HG03565 (cell line): ENCODE data around the gene PFDN6.
A peak's percentile ranks its signal among the peaks of the same experiment; 100 is the strongest.

Source experiments
- ATAC-seq: cut with Tn5 transposase; IDR thresholded peaks from one replicate; pipeline ENCODE4 v1.9.1; 2021; ENCODE audit warnings: mild to moderate bottlenecking, moderate library complexity; ENCODE audit not compliant: unreplicated experiment

The PFDN6 gene

DNA sequence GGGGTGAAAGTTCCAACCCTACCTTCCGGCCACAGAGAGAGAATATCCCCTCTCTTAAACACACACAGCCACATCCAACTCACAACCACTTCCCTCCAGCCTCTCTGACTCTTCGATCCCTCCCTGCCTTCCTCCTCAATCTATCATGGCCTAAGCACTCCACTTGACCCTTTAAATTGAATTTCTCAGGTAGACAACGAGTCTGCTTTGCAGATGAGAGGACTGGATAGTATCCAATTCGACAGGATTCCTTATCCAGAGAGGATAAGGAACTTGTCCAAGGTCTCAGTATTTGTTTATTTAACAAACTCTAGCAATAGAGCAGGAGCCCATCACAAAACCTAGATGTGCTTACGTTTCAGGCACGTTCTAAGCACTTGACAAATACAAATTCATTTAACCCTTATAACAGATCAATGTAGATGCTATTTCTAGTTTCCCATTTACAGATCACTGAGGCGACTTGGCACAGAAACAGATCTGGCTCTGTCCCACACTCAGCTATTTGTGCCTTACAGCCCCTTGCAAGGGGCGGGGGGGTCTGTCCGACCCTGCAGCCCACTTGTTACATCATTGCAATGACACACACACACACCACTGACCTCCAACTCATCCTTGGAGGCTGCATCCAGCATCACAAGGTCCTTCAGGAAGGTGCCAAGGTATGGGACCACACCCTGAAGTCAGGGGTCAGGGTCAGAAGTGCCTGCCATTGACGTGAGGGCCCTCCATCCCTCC lies 4.9 kb downstream of the PFDN6 start:
- ATAC-seq = no peak

DNA sequence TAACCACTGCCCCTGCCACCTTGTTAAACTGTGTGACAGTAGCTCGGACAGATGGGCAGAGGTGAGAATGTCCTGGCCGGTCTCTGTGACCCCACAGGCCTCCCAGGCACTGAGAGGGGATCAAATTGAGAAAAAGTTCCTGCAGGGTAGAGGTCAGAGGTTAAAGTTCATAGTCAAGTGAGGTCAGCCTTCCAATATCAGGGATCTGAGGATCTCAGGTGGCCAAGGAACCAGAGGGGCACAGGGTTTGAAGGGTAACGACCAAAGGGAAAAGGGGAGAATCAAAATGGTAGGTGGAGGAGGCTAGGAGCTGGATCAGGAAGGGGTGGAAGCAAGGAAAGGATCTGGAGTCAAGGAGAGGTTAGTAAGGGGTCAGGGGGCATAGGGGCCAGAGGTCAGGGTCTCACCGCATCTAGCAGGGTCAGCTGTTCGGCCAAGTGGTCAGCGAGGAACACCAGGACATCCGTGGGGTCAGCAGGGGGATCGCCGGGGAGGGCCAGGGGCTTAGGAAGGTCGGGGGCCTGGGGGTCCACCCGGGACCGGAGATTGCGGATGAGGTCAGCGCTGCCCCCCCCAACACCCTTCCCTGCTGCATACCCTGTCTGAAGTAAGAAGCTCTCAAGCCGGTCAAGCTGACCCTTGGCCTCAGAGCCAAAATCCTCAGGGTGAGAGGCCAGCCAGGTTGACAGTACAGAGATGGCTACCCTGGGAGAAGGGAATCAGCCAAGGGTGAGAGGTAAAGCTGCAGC lies 6.4 kb downstream of the PFDN6 start:
- ATAC-seq = no peak

DNA sequence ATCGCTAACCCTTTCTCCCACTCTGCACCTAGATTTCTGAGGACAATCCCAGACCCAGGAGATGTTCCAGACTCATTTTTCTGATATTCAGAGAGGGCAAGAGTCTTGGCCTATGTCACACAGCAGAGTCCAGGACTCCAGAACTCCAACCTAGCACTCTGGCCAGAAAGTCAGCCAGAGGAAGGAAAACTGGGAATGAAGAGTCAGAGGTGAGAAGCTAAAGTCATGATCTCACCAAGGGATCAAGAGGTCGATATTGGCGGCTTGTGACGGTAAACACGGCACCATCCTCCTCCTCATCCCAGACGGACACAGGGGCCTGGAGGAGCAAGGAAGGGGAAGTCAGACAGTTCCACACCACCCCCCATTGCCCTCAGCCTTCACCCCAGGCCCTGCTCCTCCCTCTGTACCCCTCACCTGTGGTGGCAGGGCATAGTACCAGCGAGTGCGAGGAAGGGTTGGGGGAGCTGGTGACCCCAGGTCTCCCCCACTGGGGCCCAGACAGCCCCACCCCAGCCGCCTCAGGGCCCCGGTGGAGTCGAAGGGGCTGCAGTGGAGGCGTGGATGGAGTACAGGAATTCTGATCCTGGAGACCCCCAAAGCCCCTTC lies 7.5 kb downstream of the PFDN6 start:
- ATAC-seq = no peak

DNA sequence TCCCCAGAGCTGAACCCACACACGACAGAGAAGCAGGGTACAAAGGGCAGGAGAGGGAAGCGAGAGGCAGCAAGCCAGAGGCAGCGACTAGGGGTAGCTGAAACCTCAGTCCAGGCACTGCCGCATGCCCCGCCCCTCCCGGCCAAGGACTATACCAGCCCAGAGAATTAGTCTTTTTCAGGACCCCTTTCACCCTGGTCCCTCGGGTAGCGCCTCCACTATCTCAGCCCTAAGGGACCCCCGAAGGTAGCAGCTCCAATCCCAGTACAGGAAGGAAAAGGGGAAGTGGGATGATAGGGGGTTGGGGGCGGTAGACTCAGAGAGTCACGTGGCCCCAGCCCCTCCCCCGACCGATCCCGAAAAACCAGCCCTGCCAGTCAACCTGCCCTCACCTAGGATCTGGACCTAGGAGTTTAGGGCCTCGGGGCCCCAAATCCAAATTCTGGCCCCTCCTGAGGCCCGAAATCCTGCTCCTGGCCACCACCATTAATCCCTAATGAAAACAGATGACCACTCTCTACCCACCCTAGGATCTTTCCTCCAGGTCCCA lies 8.1 kb downstream of the PFDN6 start:
- ATAC-seq = no peak

DNA sequence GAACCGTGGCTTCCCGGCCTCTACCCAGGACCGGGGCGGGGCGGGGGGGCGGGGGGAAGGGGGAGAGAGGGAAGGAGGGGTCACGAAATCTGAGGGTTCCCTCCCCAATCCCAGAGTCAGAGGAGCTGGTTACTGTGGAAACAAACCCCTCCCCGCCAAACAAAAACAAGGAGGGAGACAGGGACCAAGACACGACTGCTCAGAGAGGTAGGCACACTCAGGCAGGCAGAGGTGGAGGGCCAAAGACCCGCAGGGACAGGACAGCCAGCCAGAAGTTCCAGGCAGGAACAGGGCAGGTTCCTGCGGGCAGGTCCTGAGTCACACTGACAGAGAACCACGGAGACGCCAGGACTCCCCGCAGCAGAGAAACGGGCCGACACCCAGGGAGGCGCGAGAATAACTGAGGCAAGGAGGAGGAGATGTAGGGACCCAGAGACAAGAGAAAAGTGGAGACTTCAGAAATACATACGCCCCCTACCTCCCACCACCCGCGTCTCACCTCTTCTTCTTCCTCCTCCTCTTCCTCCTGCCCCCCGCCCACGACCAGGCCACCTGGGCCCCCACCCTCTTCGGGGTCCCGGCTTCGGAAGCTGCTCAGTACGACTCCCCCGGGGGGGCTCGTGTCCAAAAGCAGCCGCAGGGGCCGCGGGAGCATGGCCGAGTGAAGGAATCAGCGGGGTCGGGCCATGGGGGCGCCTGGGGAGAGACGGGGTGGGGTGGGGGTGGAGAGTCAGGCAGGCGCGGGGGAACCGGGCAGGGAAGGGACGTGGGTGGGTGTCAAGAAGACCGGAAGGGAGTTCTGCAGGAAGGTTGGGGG lies 8.8 kb downstream of the PFDN6 start:
- no peak for ATAC-seq

DNA sequence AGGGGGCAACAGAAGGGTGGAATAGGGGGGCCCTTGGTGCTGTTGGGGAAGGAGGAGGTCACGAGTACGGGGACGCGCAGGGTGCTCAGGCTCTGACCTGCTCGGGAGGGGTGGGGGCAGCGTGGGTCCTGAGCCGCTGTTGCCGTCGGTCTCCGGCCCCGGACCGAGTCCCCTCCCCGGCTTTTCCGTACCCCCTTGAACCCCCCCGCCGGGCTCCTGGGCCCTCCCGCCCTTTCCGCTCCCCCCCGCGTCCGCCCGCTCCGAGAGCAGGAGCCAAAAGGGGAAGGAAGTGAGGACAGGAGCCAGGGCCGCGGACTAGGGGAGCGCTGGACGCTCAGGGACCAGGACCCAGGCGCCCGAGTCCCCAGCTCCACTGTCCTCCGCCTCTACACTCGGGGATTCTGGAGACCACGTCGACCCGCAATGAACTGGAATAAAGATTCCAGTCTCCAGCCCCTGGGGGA lies 9.4 kb downstream of the PFDN6 start, which contains the start of gene RGL2:
Gene RGL2 (minus strand): TSS at position 170 of the 464 bp plus-strand sequence. CDS start 332 bp downstream, outside the sequence.
- no peak for ATAC-seq

DNA sequence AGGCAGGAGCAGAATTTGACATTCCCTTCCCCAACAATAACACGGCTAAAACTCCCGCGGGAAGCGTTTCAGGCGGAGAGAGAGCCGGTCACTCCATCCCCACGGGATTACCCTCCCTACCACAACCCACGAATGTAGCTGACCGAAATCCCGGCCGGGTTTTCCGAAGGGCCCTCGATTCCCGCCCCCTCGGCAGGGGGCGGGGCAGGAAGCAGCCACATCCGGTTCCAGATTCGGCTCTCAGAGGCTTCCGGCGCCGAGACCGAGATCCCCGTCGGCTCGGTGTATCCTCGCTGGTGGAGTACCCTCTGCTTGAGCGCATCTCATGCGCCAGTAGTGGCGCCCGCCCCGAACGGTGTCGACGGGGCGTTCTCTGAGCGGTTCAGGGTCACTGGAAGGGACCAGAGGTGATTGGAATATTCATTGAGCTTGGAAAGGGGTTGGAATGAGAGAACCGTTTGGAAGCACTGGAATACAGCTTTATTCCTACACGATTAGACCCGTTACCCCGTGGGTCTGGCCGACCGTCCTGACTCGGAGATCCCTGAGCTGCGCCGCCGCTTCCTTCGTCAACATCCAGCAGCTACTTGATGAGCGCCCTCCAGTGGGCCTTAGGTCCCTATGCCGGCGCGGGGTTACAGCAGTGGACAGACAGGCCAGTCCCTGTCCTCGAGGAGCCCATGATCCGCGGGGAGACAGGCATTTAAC lies 10.0 kb downstream of the PFDN6 start:
- peak; percentile 77 for ATAC-seq

DNA sequence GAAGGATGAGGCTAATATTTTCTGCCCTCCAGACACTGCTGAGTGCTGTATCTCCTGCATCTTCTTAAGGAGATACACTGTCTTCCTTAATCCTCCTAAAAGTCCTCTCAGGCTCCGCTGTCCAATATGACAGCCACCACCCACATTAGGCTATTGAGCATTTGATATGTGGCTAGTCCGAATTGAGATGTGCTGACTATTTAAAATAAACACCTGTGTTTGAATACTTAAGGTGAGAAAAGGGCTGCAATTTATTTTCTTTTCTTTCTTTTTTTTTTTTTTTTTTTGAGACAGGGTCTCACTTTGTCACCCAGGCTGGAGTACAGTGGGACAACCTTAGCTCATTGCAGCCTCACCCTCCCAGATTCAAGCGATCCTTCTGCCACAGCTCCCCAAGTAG lies 12.5 kb downstream of the PFDN6 start:
- ATAC-seq = no peak

DNA sequence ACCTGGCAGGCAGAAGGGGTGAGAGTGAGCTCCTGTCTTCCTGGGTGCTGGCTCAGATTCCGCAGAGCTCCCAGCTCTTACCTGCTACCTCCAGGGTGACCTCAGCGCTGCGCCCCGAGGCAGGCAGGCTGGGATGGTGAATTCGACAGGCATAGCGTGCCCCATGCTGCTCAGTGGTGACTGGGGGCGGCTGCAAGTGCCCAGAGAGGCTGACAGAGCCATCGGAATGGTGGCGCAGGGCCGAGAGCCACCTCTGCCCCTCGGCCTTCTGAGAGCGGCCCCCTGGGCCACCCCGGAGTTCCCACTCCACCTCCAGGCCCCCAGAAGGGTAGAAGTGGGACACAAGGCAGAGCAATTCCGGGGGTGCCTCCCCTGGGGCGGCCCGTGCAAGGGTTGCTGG lies 14.8 kb downstream of the PFDN6 start:
- ATAC-seq = no peak

DNA sequence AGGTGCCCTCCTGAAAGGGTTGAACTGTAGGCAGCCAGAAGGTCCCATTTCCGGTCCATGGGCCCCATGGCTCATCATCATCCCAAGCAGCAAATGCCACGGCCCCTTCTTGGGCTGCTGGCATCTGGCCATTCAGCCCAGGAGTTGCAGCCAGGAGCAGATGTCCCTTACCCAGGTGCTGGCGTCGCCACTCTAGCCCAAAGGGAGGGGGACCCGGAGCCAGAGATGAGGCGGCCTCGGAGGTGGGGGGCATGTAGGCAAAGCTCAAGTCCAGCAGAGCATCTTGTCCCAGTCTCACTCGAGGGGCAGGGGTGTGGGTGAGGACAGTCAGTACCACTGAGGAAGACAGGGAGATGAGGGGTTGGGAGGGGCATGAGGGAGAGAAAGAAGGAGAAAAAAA lies 15.7 kb downstream of the PFDN6 start:
- ATAC-seq = no peak

DNA sequence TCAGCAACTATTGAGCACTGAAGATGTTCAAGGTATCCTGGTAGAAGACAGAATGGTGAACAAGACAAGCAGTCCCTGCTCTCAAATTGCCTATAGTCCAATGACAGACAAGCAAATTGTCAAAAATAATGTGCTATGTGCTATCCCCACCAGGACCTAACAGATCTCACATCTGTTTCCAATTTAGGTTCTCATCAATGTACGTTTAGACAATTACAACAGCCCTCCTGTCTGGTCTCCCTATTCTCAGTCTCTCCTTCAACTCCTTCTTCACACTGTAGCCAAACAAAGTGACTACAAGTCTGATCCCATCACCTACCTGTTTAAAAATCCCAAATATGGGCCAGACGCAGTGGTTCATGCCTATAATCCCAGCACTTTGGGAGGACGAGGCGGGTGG lies 17.0 kb downstream of the PFDN6 start:
- no peak for ATAC-seq

DNA sequence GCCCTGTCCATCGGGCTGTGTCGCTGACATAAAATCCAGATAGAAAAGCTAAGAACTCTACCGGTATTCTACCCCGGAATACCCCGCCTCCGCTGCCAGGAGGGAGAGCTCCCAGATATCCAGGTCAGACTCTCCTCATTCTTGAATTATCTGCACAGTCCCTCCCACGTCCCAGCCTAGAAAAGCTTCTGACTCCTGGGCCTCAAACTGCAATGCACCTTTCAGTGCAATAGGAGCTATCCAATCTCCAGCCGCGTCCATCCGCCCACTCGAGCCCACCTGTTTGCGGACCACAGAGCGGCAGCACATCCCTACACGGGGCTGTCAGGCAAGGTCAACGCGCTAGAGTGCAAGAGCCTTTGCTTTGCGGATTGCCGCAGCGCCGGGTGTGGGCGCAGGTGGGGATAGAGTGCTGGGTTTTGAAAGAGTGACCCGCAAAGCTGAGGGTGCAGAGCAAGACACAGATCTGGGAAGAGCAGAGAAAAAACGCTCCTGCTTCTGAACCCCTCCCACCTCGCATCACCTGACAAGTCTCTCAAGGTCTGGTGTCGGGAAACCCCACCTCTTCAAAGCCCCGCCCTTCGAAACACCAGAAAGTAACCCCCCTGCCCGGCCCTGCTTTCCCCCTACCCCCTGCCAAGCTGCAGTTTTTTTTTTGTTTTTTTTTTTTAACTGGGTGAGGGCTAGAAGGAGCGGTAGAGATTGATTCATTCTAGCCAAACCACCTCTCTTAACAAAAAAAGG lies 23.1 kb downstream of the PFDN6 start:
- ATAC-seq = no peak

DNA sequence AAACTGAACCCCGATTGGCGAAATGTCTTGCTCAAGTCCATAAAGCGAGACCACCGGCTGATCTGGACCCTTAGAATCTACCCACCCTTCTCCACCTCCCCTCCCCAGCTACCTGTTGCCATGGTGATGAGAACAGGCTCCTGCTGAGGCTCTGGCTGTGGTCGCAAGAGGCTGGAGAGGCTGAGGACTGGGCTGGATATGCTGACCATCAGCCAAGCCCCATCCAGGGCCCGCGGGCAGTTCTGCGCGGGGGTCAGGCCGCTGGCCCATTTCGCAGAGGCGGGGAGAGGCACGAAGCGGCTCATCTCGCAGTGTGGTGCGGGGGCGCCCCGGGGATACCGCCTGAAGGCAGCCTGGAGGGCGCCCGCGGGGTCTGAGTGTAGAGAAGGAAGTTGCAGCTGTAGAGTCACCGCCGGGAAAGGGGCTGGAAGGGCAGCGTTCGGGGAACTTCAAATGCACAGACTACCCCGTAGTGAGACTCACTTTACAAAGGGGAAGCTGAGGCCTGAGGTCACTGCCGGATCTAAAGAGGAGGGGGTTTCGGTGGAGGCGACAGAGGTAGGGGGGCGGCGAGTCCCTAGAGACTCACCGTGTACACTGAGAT lies 23.8 kb downstream of the PFDN6 start:
- peak; percentile 9 for ATAC-seq

DNA sequence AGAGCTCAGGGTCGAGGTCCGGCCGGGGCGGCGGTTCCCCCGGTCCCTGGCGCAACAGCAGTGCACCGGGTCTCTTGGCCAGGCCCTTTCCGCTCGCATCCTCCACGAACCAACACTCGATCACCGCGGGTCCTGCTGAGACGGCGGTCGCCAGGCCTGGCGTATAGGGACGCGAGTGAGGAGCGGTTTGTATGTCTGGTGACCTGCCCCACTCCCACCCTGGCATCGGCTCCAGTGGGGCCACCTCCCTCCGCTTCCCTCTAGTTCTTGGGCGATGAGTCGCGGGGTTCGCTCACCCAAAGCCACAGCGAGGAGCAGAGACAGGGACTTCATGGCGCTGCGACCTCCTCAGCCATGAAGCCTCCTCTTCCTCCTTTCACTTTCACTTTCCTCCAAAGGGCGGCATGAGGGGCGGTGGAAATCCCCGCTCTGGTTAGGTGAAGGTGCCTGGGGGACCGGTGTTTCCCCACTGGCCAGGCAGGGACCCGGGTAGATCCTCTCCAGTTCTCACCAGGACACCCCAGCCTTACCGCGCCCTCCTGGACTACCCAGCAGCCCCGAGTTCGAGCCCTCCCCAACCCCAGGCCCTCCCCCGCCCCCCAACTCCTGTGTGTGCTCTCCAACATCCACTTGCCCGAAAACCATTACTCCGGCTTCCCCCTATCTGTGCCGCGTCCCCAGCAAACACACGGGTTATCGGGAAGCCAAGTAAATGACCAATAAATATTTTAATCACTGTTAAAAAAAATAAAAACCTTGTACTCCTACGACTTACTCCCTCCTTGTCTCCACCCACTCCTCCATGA lies 24.5 kb downstream of the PFDN6 start, which contains the start of gene TAPBP:
Gene TAPBP (minus strand): TSS at position 370 of the 806 bp plus-strand sequence. CDS start 37 bp downstream, at position 333.
- ATAC-seq = peak; percentile 35

DNA sequence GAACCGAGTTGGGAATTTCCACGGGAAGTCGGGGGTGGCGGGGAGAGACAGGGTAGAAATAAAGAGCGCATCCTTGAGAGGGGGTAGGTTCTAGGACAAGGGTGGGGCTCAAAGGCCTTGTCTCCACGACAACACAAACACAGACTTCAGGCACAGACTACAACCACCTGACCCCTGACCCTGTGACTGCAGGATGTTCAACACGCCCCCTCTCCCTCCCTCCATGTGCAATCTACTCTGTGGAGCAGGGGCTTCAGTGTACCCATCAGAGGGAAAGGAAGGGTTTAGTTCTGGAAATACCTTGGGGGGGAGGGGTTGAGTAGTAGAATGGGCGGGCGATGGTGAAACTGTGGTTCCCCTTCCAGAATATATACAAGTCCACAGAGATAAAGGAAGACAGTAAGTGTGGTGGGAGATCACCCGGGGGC lies 25.1 kb downstream of the PFDN6 start:
- no peak for ATAC-seq

DNA sequence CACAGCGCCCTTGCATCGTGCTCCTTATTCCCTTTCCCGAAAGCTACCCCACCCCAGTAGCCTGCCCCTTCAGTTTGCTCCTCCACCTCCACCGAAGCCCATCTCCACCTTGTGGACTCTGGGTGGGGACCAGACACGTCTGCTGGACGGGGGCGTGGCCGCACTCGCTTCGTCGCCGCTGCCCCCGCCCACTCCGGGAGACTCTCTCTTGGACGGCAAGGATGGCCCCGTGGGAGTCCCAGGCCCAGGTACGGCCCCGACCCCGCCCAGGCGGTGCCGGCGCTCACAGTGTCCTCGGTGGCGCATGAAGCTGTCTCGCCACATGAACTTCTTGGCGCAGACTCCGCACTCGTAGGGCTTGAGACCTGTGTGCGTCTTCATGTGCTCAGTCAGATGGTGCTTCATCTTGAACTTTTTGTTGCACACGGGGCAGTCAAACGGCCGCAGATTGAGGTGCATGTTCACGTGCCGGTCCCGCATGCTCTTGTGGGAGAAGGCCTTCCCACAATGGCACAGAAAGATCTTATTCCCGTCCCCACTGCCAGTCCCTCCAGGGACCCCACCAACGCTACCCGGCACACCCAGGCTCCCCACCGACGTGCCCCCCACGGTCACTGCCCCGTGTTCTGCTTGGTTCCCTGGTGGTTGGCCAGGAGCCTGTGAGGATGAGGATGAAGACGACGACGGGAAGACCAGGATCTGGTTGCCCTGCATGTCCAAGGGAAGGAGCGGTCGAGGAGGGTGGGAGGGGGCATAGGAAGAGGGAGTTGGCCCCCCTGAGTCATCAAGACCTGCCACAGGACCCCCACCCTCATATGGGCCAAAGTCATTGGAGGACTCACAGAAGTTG lies 25.8 kb downstream of the PFDN6 start:
- ATAC-seq = no peak
